Neural progenitor cell (in vitro differentiated cells): ENCODE data around the gene HSPG2. TPM values are rescaled to one million over a fixed set of nuclear protein-coding genes. Genes with fewer than 3 reads are reported as not detected.
A peak's percentile ranks its signal among the peaks of the same experiment; 100 is the strongest.

Source experiments
- DNase-seq: peaks from one replicate; pipeline ENCODE4 v3.0.0-alpha.2; 2016; ENCODE audit warnings: low spot score
- H2AFZ ChIP-seq: fragments of 200-600 bp; sonication (generic); replicated peaks from 2 replicates; pipeline ENCODE4 v1.6.1; 2016; ENCODE audit warnings: antibody characterized with exemption
- H3F3A ChIP-seq: fragments of 200-600 bp; sonication (generic); 2 replicates; pipeline ENCODE4 v1.6.1; 2016; ENCODE audit warnings: antibody characterized with exemption, low read depth
- H3K27ac ChIP-seq: fragments of 200-600 bp; sonication (generic); 2 replicates; pipeline ENCODE4 v1.5.1; 2016; ENCODE audit warnings: mild to moderate bottlenecking
- H3K27me3 ChIP-seq: fragments of 200-600 bp; sonication (generic); 2 replicates; pipeline ENCODE4 v1.6.1; 2016; ENCODE audit warnings: mild to moderate bottlenecking, moderate library complexity
- H3K36me3 ChIP-seq: fragments of 200-600 bp; sonication (generic); 2 replicates; pipeline ENCODE4 v1.5.1; 2016
- H3K4me1 ChIP-seq: fragments of 200-600 bp; sonication (generic); 2 replicates; pipeline ENCODE4 v1.6.1; 2016; ENCODE audit warnings: mixed run types
- H3K4me2 ChIP-seq: fragments of 200-600 bp; sonication (generic); 2 replicates; pipeline ENCODE4 v1.6.1; 2016
- H3K4me3 ChIP-seq: fragments of 200-600 bp; sonication (generic); 2 replicates; pipeline ENCODE4 v1.5.1; 2016
- H3K79me2 ChIP-seq: fragments of 200-600 bp; sonication (generic); 2 replicates; pipeline ENCODE4 v1.6.1; 2016; ENCODE audit warnings: low read depth
- H3K9ac ChIP-seq: fragments of 200-600 bp; sonication (generic); 2 replicates; pipeline ENCODE4 v1.6.1; 2016
- H3K9me3 ChIP-seq: fragments of 200-600 bp; sonication (generic); 2 replicates; pipeline ENCODE4 v1.5.1; 2016; ENCODE audit warnings: low read depth
- H4K20me1 ChIP-seq: fragments of 200-600 bp; sonication (generic); 2 replicates; pipeline ENCODE4 v1.6.1; 2016; ENCODE audit warnings: low read depth
- H3K27ac Mint-ChIP-seq: 3 replicates; pipeline ENCODE4 v1.8.0; 2021; ENCODE audit warnings: mixed read lengths
- H3K27me3 Mint-ChIP-seq: 2 replicates; pipeline ENCODE4 v1.8.0; 2022; ENCODE audit warnings: low read depth, mild to moderate bottlenecking, inconsistent platforms, moderate library complexity, mixed read lengths; ENCODE audit not compliant: insufficient read depth
- H3K36me3 Mint-ChIP-seq: 3 replicates; pipeline ENCODE4 v1.8.0; 2021; ENCODE audit warnings: mixed read lengths
- H3K4me1 Mint-ChIP-seq: 3 replicates; pipeline ENCODE4 v1.8.0; 2021; ENCODE audit warnings: mixed read lengths
- H3K4me3 Mint-ChIP-seq: 3 replicates; pipeline ENCODE4 v1.8.0; 2021; ENCODE audit warnings: mild to moderate bottlenecking, moderate library complexity, mixed read lengths
- H3K9me3 Mint-ChIP-seq: 3 replicates; pipeline ENCODE4 v1.8.0; 2020; ENCODE audit warnings: mixed read lengths
- CTCF ChIP-seq: fragments of 200-600 bp; sonication (generic); IDR thresholded peaks from 2 replicates; pipeline ENCODE4 v1.5.1; 2017; ENCODE audit warnings: antibody characterized with exemption, mild to moderate bottlenecking
- EZH2 ChIP-seq: fragments of 200-600 bp; sonication (generic); IDR thresholded peaks from 2 replicates; pipeline ENCODE4 v1.6.1; 2017; ENCODE audit warnings: antibody characterized with exemption, mild to moderate bottlenecking, moderate library complexity
- EZH2phosphoT487 ChIP-seq: fragments of 200-600 bp; sonication (generic); IDR thresholded peaks from 2 replicates; pipeline ENCODE4 v1.6.1; 2017; ENCODE audit warnings: antibody characterized with exemption
- total RNA-seq: library from RNA; depleted of rRNA; stranded (reverse); fragments of >200 nt; gene quantifications from 2 replicates; pipeline ENCODE4 v1.2.3, GENCODE V29; 2015; ENCODE audit warnings: low replicate concordance

HSPG2 gene
- total RNA-seq, 1 donor from 2014 or later, result 6.9 TPM

GRCh38 chr1:21840981-21841380 lies 96.1 kb downstream of the HSPG2 start:
- Histone ChIP-seq H3K4me1 (no peaks in the 10 kb centered on the region), H3K4me2 (no peak overlapping the region), H2AFZ (no peak overlapping the region), H3F3A (no peaks in the 10 kb centered on the region), H3K9ac (no peak overlapping the region), H3K79me2 (no peaks in the 10 kb centered on the region), H3K4me3 (no peak overlapping the region), H4K20me1 (no peaks in the 10 kb centered on the region), H3K27me3 (no peaks in the 10 kb centered on the region), H3K9me3 (no peaks in the 10 kb centered on the region), H3K27ac (no peak overlapping the region), H3K36me3 (no peaks in the 10 kb centered on the region)
- no peak for TF ChIP-seq CTCF
- TF ChIP-seq EZH2phosphoT487, result no peak
- no peak for TF ChIP-seq EZH2
- no peaks in the 10 kb centered on the region for H3K27me3 Mint-ChIP-seq
- H3K4me1 Mint-ChIP-seq, result no peaks in the 10 kb centered on the region
- DNase-seq, result no peak
- H3K9me3 Mint-ChIP-seq, result no peaks in the 10 kb centered on the region
- peaks cover 2% of the 10 kb centered on the region for H3K36me3 Mint-ChIP-seq
- H3K27ac Mint-ChIP-seq, result no peak overlapping the region
- H3K4me3 Mint-ChIP-seq, result peak overlapping the region; percentile 43

- no peaks in the 10 kb centered on the region for H3K36me3 ChIP-seq
- H3K4me3 ChIP-seq, result no peak overlapping the region
- H3K9me3 ChIP-seq, result no peaks in the 10 kb centered on the region
Measured at GRCh38 chr1:21839337-21840037, 97.6 kb downstream of the HSPG2 start.

GRCh38 chr1:21838359-21839157 lies 98.6 kb downstream of the HSPG2 start:
- TF ChIP-seq CTCF, result no peak
- TF ChIP-seq EZH2, result no peak
- no peak for TF ChIP-seq EZH2phosphoT487
- Mint-ChIP-seq H3K4me1 (no peaks in the 10 kb centered on the region), H3K27me3 (peaks cover 1% of the 10 kb centered on the region), H3K9me3 (peaks cover 10% of the 10 kb centered on the region), H3K36me3 (peaks cover 21% of the 10 kb centered on the region), H3K27ac (no peak overlapping the region), H3K4me3 (no peak overlapping the region)
- no peaks in the 10 kb centered on the region for H3F3A ChIP-seq
- H3K4me1 ChIP-seq, result no peaks in the 10 kb centered on the region
- no peak overlapping the region for H2AFZ ChIP-seq
- no peak overlapping the region for H3K4me3 ChIP-seq
- no peaks in the 10 kb centered on the region for H3K79me2 ChIP-seq
- no peaks in the 10 kb centered on the region for H3K9me3 ChIP-seq
- H3K36me3 ChIP-seq, result peaks cover 6% of the 10 kb centered on the region
- H4K20me1 ChIP-seq, result no peaks in the 10 kb centered on the region
- no peak for DNase-seq
- H3K27ac ChIP-seq, result no peak overlapping the region
- H3K4me2 ChIP-seq, result no peak overlapping the region
- no peaks in the 10 kb centered on the region for H3K27me3 ChIP-seq
- H3K9ac ChIP-seq, result no peak overlapping the region

More at GRCh38 chr1:21839337-21840037, 97.6 kb downstream of the HSPG2 start:
- Histone ChIP-seq H3K9ac (no peak overlapping the region), H4K20me1 (no peaks in the 10 kb centered on the region), H3F3A (no peaks in the 10 kb centered on the region), H3K27me3 (no peaks in the 10 kb centered on the region), H3K4me1 (no peaks in the 10 kb centered on the region), H3K79me2 (no peaks in the 10 kb centered on the region), H2AFZ (no peak overlapping the region), H3K27ac (no peak overlapping the region), H3K4me2 (no peak overlapping the region)
- Mint-ChIP-seq H3K27me3 (no peaks in the 10 kb centered on the region), H3K36me3 (peaks cover 12% of the 10 kb centered on the region), H3K9me3 (peaks cover 5% of the 10 kb centered on the region), H3K4me1 (no peaks in the 10 kb centered on the region), H3K27ac (no peak overlapping the region), H3K4me3 (no peak overlapping the region)
- no peak for DNase-seq
- TF ChIP-seq EZH2phosphoT487 (no peak), CTCF (no peak), EZH2 (no peak)
